ENCODE results near the gene FSTL4. TPM values are rescaled to one million over a fixed set of nuclear protein-coding genes. Genes with fewer than 3 reads are reported as not detected.

The FSTL4 gene
- polyA plus RNA-seq, 3 donors = 0.11 to 0.72 TPM; not detected in 1

- WGBS, 3 donors = 83 to 88% (median 84%) methylated on average over 13 of the region's 13 CpGs
- H3K27ac ChIP-seq (ENCODE audit: low read depth, low read length) = no peak overlapping the region
These were observed 365.8 kb downstream of the FSTL4 start for GRCh38 chr5:133246376-133247150.

GRCh38 chr5:133246053-133246370 lies 366.3 kb downstream of the FSTL4 start:
- WGBS, 3 donors = 76 to 80% (median 80%) methylated on average over 12 of the region's 12 CpGs

DNA sequence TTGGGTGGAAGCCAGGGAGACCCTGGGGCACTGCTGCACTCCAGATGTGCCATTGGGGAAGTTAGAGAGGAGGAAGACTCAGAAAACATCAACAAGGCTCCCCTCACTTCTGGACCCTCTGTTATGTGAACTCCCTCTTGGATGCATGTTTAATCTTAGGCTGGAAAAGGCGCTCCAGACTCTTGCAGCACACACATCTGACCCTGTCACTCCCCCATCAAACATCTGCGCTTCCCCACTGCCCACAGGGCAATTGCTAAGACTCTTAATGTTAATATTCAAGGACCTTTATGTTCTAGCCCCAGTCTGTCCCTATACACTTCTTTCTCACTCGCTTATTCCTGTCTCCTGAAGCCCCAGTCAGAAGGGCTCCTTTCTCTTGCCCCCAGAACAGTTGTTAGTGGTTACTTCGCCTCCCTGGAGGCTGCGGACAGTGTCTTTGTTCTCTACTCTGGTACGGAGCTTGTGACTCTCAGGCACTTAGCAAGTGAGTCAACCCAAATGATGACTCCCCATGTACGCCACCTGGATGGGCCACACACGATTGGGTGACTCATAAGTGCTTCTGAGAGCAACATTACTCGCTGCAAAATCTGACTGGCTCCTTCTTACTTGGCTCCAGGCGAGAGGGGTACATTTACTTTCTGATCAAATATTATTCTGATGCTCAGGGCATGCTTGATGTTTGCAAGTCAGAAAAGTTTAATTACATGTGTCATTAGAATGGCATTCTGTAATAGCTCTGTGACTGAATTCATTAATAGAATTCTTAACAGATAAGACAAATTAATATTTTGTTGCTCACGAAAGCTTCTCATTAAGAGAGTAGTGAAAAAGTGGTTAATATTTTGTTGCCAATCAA lies 366.9 kb downstream of the FSTL4 start:
- 78 to 85% (median 80%) methylated on average over 11 of the region's 11 CpGs for whole genome bisulfite sequencing, 3 donors
- H3K27ac ChIP-seq (ENCODE audit: low read depth, low read length) = no peak overlapping the region

More at GRCh38 chr5:133246053-133246370, 366.3 kb downstream of the FSTL4 start:
- H3K27ac ChIP-seq (ENCODE audit: low read depth, low read length) = no peak overlapping the region

DNA sequence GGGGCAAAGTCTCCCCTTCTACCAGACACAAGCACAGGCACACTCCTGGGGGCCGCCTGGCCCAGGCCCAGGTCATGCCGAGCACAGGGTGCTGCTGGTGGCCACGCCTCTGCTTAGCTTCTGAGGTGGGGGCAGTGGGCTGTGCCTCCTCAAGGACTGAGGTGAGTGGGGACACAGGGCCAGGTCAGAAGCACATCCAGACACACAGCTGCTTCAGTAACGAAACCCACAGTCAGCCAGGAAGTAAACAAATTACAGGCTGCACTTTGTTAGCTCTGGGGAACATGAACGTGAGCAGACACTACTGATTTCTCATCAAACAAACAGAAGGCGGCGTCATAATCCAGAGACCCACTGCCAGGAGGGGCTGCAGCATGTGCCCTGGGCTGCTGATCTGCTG lies 368.1 kb downstream of the FSTL4 start:
- H3K27ac ChIP-seq (ENCODE audit: low read depth, low read length) = no peak overlapping the region
- WGBS, 3 donors = 53 to 62% (median 61%) methylated on average over 7 of the region's 7 CpGs

DNA sequence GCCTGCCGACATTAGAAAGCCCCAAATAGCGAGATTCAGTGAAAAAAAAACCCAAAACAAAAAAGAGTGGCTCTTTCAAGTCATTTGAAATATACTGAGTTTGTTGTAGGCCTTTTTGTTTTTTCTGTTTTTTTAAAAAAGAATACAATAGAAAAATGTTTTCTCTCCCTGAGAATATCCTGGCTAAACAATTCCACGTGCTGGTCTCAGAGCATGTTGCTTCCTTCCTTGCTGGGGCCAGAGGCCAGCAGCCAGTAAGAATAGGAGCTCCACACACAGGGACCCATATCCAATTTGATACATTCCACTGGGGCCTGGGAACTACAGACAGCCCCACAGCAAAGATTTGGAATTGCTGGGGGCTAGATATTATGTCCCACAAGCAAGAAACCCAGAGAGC lies 369.1 kb downstream of the FSTL4 start:
- 73 to 88% (median 77%) methylated on average over 3 of the region's 3 CpGs for WGBS, 3 donors
- no peak overlapping the region for H3K27ac ChIP-seq (ENCODE audit: low read depth, low read length)

- 85 to 88% (median 86%) methylated on average over 4 of the region's 4 CpGs for WGBS, 3 donors
- no peak overlapping the region for H3K27ac ChIP-seq (ENCODE audit: low read depth, low read length)
These were observed 370.0 kb downstream of the FSTL4 start for GRCh38 chr5:133242221-133242835.

DNA sequence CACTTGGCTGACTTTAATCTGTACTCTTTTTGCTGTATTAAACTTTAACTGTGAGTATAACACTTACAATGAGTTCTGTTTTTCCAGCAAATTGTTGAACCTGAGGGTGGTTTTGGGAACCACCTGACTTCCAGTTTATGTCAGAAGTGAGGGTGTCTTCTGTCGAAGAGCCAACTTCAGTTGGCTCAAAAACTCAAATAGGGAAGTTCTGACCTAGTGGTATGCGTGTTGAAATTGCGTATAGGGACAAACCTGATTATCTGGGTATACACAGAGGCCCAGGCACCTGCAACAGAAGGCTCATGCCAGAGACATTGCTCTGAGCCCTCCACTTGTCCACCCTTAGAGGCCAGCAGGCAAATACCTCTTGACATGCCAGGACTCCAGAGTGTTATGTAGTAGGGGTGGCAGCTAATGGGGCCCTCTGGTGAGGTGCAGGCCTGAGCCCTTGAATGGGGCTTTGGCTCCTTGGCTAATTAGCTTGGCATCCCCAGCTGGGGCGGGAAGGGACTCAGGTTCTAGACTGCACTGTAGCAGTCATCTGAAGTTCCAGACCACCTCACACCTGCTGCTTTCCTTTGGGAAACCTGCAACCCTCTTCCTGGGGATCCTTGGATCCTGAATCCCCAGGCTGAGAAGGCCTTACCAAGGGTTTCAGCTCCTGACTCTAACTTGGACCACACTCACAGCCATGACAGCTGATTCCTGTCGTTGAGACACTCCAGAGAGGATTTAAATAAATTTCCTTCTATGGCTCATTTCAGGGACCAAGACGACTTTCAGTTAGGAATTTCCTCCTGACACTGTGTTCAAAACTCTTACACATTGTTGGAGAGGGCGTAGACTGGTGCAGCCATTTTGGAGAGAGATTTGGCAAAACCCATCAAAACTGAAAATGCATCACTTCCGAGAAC lies 370.9 kb downstream of the FSTL4 start:
- no peak overlapping the region for H3K27ac ChIP-seq (ENCODE audit: low read depth, low read length)
- WGBS, 3 donors = 72 to 87% (median 81%) methylated on average over 8 of the region's 8 CpGs

- 60 to 88% (median 65%) methylated on average over 9 of the region's 9 CpGs for WGBS, 3 donors
- H3K27ac ChIP-seq (ENCODE audit: low read depth, low read length) = no peak overlapping the region
These were observed 371.8 kb downstream of the FSTL4 start for GRCh38 chr5:133240425-133241091.

DNA sequence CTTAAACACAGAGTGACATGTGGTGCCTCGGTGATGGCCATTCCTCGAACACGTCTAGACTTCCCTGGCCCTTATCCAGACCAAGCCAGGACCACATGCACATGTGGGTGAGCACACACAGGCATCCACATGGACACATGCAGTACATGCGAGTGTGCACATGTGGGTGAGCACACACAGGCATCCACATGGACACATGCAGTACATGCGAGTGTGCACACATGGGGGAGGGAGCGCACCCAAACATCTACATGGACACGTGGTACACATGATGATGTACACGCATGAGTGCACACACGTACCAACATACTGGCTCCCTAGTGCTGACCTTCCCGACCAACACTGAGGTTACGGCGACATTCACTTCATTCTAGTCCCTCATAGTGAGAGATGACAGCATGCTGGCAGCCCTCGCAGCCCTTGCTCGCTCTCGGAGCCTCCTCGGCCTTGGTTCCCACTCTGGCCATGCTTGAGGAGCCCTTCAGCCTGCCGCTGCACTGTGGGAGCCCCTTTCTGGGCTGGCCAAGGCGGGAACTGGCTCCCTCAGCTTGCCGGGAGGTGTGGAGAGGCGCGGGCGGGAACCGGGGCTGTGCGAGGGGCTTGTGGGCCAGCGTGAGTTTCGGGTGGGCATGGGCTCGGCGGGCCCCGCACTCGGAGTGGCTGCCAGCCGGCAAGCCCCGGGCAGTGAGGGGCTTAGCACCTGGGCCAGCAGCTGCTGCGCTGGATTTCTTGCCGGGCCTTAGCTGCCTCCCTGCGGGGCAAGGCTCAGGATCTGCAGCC lies 373.7 kb downstream of the FSTL4 start:
- H3K27ac ChIP-seq (ENCODE audit: low read depth, low read length) = no peak overlapping the region
- 91 to 93% (median 91%) methylated on average over 30 to 35 of the region's 35 CpGs for WGBS, 3 donors

DNA sequence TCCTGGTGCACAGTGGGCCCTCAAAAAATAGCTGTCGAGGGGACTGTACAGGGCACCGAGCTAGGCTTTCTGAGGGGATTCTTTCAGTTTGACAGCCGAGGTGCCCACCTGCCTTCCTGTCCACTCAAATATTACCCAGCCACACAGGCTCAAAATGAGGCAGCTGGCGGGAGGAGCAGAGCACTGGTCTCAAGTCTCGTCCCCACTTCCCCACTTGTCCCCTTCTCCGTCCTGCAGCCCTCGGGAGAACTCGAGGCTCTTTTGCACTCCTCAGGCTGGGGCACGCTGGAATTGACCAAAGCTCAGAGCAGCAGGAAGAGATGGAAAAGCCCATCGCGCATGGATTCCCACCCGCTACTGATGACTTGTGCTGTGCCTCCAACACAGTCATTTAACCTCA lies 375.4 kb downstream of the FSTL4 start:
- 71 to 78% (median 75%) methylated on average over 12 of the region's 12 CpGs for WGBS, 3 donors
- no peak overlapping the region for H3K27ac ChIP-seq (ENCODE audit: low read depth, low read length)

- WGBS, 3 donors = 83 to 85% (median 83%) methylated on average over 8 of the region's 8 CpGs
- no peak overlapping the region for H3K27ac ChIP-seq (ENCODE audit: low read depth, low read length)
These were observed 375.8 kb downstream of the FSTL4 start for GRCh38 chr5:133236541-133236951.

DNA sequence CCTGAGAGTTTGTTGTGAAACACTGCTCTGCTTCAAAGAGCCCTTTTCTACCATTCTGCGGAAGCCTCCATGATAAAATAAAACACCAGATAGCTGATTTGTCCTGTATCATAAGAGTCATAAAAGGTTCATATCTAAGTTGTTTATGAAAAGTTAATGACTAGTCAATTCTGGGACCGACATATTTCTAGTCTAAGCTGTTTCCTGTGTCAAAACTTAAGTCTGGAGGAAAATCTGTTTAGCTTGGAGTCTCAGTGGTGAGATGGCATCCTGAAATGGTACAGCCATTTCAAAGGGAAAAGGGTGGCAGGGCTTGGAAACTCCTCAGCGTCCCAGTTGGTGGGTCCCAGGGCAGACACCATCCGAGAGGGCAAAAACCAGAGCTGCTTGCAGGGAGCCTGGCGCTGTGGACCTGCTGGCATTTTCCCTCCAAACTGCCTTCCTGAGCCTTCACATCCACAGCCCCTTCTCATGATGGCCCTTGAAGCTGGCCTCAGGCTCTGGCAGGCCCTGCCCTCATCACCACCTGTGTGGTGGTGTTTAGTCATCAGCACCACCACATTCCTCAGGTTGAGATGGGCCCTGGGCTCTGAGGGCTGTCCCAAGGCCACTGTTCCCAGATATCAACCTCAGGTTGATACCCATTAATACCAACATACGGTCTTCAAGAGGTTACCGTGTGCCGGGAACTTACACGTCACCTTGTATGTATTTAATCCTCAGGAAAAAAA lies 376.5 kb downstream of the FSTL4 start:
- 85 to 90% (median 88%) methylated on average over 9 of the region's 9 CpGs for WGBS, 3 donors
- no peak overlapping the region for H3K27ac ChIP-seq (ENCODE audit: low read depth, low read length)

GRCh38 chr5:133234911-133235310 lies 377.4 kb downstream of the FSTL4 start:
- H3K27ac ChIP-seq (ENCODE audit: low read depth, low read length) = no peak overlapping the region
- WGBS, 3 donors = 90 to 96% (median 91%) methylated on average over 6 of the region's 6 CpGs

GRCh38 chr5:133234273-133234672 lies 378.1 kb downstream of the FSTL4 start:
- no peak overlapping the region for H3K27ac ChIP-seq (ENCODE audit: low read depth, low read length)
- 54 to 88% (median 61%) methylated on average over 3 of the region's 3 CpGs for whole genome bisulfite sequencing, 3 donors

- H3K27ac ChIP-seq (ENCODE audit: low read depth, low read length) = no peak overlapping the region
- WGBS, 3 donors = 88 to 90% (median 89%) methylated on average over 9 of the region's 9 CpGs
These were observed 378.7 kb downstream of the FSTL4 start for GRCh38 chr5:133233616-133234015.

GRCh38 chr5:133232911-133233310 lies 379.4 kb downstream of the FSTL4 start:
- 92 to 93% (median 93%) methylated on average over 7 of the region's 7 CpGs for WGBS, 3 donors
- H3K27ac ChIP-seq (ENCODE audit: low read depth, low read length) = no peak overlapping the region

All from adipose tissue (tissue), 3 donors.